ENCODE data around the gene AIFM2.

DNA sequence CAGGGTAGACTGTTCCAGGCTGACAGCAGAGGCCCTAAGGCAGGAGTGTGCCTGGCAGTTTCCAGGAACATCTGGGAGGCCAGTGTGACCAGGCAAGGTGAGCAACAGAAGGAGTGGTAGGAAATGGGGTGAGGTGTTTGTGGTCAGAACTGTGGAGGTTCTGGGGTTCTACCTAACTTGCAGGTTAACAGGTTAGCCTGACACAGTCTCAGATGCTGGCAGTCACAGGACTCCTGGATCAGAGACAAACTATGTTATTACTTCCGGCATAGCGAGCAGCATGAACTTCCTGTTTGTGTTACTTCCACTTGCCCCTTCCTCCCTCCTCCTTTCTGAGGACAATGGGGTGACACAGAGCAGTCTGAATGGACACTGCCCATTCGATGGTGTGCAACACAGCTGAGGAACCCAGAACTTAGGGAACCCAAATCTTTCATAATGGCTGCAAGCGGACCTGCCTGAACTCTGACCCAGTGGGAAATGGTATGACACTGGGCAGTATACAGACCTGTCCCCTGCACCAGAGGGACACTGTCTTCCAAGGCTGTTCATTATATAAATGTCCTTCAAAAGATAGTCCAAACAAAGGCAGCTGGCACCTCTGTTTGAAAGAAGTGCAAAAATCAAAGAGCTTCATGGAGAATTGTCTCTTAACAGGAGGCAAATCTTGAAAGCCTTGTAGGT lies 41.6 kb upstream of the AIFM2 start:
- TF ChIP-seq SMAD3 (CRISPR knock-in tag; IDR thresholded peaks at IDR 0.05) (no peak), GTF2F1 (IDR thresholded peaks at IDR 0.05; ENCODE audit: low read length) (no peak)

Measured in HepG2 (cell line).